PC-3 (cell line): Measurements from ENCODE around the gene PPARGC1A.

Experiments used
- CTCF ChIP-seq: fragments of 300-600 bp; sonication (generic); conservative IDR thresholded peaks from 2 replicates; pipeline ENCODE4 v1.5.1; 2017; ENCODE audit warnings: antibody characterized with exemption, low read depth, mild to moderate bottlenecking, low read length
- EZH2 ChIP-seq: fragments of 300-600 bp; sonication (generic); IDR thresholded peaks from one replicate; pipeline ENCODE4 v1.6.1; 2017; ENCODE audit warnings: antibody characterized with exemption, mild to moderate bottlenecking, low read length; ENCODE audit not compliant: unreplicated experiment

- TF ChIP-seq CTCF = no peak
- no peak for TF ChIP-seq EZH2
Observed at GRCh38 chr4:23839279-23839678, 50.6 kb downstream of the PPARGC1A start.
